Activated T-cell treated with anti-CD3 and anti-CD28 coated beads for 24 hours (primary cell): ENCODE measurements around the gene SLIRP.
A peak's percentile ranks its signal among the peaks of the same experiment; 100 is the strongest.
"Not testable (repeated sequence)": the region's sequence is repeated elsewhere in the genome, so short reads cannot be mapped to it uniquely, and the experiment has no call there.

ENCODE experiments used
- DNase-seq: peaks from one replicate; pipeline ENCODE4 v3.0.0-alpha.2; 2020; ENCODE audit warnings: low read depth

Gene SLIRP

GRCh38 chr14:77746064-77746702 is 38.3 kb downstream of the SLIRP start:
- DNase-seq = no peak

GRCh38 chr14:77747425-77747824 is 39.5 kb downstream of the SLIRP start:
- DNase-seq = not testable (repeated sequence)

- DNase-seq = no peak
Measured at GRCh38 chr14:77752266-77752665, 44.4 kb downstream of the SLIRP start.

GRCh38 chr14:77752799-77753516 is 45.1 kb downstream of the SLIRP start:
- no peak for DNase-seq

GRCh38 chr14:77760381-77761204 is 52.7 kb downstream of the SLIRP start, which contains the start of gene SNW1:
SNW1 (minus strand) TSS chr14:77761156; CDS start chr14:77761127, 29 bp downstream.
- DNase-seq = peak; percentile 89

- DNase-seq = no peak
Measured at GRCh38 chr14:77761205-77761931, 53.5 kb downstream of the SLIRP start.

GRCh38 chr14:77763316-77763715 is 55.4 kb downstream of the SLIRP start:
- no peak for DNase-seq

- DNase-seq = no peak
Measured at GRCh38 chr14:77763978-77764377, 56.1 kb downstream of the SLIRP start.
